ENCODE data around the gene RBFOX1.

Gene RBFOX1

DNA sequence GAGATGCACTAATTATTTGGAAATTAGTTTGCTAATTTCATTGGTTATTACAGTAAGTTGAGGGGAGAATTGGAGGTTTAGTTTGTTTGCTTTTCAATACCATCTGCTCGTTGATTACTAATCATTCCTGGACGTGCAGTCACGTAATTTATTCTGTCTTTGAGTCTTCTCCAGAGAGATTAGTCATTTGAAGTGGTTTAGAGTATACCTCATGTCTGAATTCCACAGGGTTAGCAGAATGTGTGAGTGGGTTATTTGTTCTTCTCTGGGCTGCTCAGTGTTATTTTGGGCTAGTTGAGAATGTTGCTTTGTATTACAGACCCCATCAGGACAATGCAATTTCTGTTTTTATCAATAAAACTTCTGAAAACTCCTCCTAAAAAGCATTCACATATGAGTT, 265.0 kb downstream of the RBFOX1 start:
- Histone ChIP-seq H3K36me3 (ENCODE audit: insufficient read depth, low read length) (no peaks in the 10 kb centered on the region), H3F3A (ENCODE audit: insufficient read depth, low read length) (no peaks in the 10 kb centered on the region), H3K27me3 (ENCODE audit: insufficient read depth, low read length) (no peaks in the 10 kb centered on the region), H3K9me3 (ENCODE audit: low read length) (no peaks in the 10 kb centered on the region), H3K4me3 (ENCODE audit: low read depth, low read length, poor library complexity, severe bottlenecking) (no peak overlapping the region), H3K9me2 (ENCODE audit: low read depth, low read length) (no peaks in the 10 kb centered on the region), H3K4me1 (ENCODE audit: insufficient read depth, low read length, severe bottlenecking) (no peaks in the 10 kb centered on the region), H3K79me2 (ENCODE audit: insufficient read depth, low read length) (no peaks in the 10 kb centered on the region), H3K27ac (ENCODE audit: low read depth, low read length, poor library complexity, severe bottlenecking) (no peak overlapping the region), H2AFZ (ENCODE audit: low read length) (no peak overlapping the region), H4K20me1 (ENCODE audit: insufficient read depth, low read length) (no peaks in the 10 kb centered on the region), H3K9ac (ENCODE audit: low read length) (no peak overlapping the region), H3K4me2 (ENCODE audit: low read length) (no peak overlapping the region)
- TF ChIP-seq EZH2 (IDR thresholded peaks at IDR 0.05; ENCODE audit: borderline replicate concordance, low read length) = no peak
- TF ChIP-seq, protein P1, sequence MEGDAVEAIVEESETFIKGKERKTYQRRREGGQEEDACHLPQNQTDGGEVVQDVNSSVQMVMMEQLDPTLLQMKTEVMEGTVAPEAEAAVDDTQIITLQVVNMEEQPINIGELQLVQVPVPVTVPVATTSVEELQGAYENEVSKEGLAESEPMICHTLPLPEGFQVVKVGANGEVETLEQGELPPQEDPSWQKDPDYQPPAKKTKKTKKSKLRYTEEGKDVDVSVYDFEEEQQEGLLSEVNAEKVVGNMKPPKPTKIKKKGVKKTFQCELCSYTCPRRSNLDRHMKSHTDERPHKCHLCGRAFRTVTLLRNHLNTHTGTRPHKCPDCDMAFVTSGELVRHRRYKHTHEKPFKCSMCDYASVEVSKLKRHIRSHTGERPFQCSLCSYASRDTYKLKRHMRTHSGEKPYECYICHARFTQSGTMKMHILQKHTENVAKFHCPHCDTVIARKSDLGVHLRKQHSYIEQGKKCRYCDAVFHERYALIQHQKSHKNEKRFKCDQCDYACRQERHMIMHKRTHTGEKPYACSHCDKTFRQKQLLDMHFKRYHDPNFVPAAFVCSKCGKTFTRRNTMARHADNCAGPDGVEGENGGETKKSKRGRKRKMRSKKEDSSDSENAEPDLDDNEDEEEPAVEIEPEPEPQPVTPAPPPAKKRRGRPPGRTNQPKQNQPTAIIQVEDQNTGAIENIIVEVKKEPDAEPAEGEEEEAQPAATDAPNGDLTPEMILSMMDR (IDR thresholded peaks at IDR 0.05; ENCODE audit: low read length) = no peak

DNA sequence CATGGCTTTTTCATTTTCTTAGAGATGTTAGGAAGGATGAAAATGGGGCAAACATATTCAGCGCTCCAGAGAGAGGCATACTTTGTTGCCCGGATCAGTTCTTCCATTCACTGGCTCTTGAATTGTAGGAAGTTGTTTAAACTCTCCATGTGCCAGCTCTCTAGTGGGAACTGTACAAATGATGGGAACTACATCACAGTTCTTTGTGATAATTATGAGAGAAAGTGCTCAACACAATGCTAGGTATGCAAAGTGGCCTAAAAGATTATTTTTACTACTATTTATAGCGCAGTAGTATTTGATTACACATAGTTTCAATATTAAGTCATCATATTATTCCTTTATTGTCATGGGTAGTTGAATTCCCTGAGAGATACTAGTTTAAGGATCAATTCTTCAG, 268.5 kb downstream of the RBFOX1 start:
- Histone ChIP-seq H3K79me2 (ENCODE audit: insufficient read depth, low read length) (no peaks in the 10 kb centered on the region), H3K9me2 (ENCODE audit: low read depth, low read length) (no peaks in the 10 kb centered on the region), H4K20me1 (ENCODE audit: insufficient read depth, low read length) (no peaks in the 10 kb centered on the region), H3K4me3 (ENCODE audit: low read depth, low read length, poor library complexity, severe bottlenecking) (no peak overlapping the region), H3K4me1 (ENCODE audit: insufficient read depth, low read length, severe bottlenecking) (no peaks in the 10 kb centered on the region), H3K36me3 (ENCODE audit: insufficient read depth, low read length) (no peaks in the 10 kb centered on the region), H3K4me2 (ENCODE audit: low read length) (no peak overlapping the region), H3K9ac (ENCODE audit: low read length) (no peak overlapping the region), H3K9me3 (ENCODE audit: low read length) (no peaks in the 10 kb centered on the region), H3K27ac (ENCODE audit: low read depth, low read length, poor library complexity, severe bottlenecking) (no peak overlapping the region), H3K27me3 (ENCODE audit: insufficient read depth, low read length) (no peaks in the 10 kb centered on the region), H2AFZ (ENCODE audit: low read length) (no peak overlapping the region), H3F3A (ENCODE audit: insufficient read depth, low read length) (no peaks in the 10 kb centered on the region)
- TF ChIP-seq EZH2 (IDR thresholded peaks at IDR 0.05; ENCODE audit: borderline replicate concordance, low read length) = no peak
- TF ChIP-seq, protein P1 (IDR thresholded peaks at IDR 0.05; ENCODE audit: low read length) = no peak

DNA sequence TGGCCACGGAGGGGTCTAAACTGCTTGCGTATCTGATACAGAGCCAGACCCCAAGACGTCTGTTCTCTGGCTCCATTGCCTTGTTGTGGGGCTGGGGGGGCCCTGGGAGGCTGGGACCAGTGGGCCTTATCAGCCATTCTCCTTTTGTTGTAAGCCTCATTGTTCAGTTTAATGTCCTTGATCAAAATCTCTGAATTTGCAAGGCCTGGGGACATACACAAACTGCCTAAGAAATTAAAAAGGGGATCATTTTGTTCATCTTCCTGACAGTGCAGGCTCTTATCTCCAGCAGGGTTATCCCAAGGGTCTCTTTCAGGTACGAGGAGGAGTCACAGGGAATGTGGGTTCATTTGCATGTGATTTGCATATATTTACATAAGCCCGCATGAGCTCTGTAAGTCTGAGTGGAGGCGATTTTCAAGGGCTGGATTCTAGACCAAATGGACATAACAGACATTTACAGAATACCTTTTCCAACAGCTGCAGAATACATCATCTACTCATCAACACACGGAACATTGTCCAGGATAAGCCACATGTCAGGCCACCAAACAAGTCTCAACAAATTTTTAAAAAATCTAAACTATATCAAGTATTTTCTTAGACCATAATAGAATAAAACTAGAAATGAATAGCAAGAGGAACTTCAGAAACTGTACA, 269.8 kb downstream of the RBFOX1 start:
- Histone ChIP-seq H3K9ac (ENCODE audit: low read length) (no peak overlapping the region), H4K20me1 (ENCODE audit: insufficient read depth, low read length) (no peaks in the 10 kb centered on the region), H3K9me3 (ENCODE audit: low read length) (no peaks in the 10 kb centered on the region), H3K4me1 (ENCODE audit: insufficient read depth, low read length, severe bottlenecking) (no peaks in the 10 kb centered on the region), H2AFZ (ENCODE audit: low read length) (no peak overlapping the region), H3F3A (ENCODE audit: insufficient read depth, low read length) (no peaks in the 10 kb centered on the region), H3K9me2 (ENCODE audit: low read depth, low read length) (no peaks in the 10 kb centered on the region), H3K79me2 (ENCODE audit: insufficient read depth, low read length) (no peaks in the 10 kb centered on the region), H3K36me3 (ENCODE audit: insufficient read depth, low read length) (no peaks in the 10 kb centered on the region), H3K4me2 (ENCODE audit: low read length) (no peak overlapping the region), H3K27me3 (ENCODE audit: insufficient read depth, low read length) (no peaks in the 10 kb centered on the region), H3K4me3 (ENCODE audit: low read depth, low read length, poor library complexity, severe bottlenecking) (no peak overlapping the region), H3K27ac (ENCODE audit: low read depth, low read length, poor library complexity, severe bottlenecking) (no peak overlapping the region)
- no peak for TF ChIP-seq EZH2 (IDR thresholded peaks at IDR 0.05; ENCODE audit: borderline replicate concordance, low read length)
- TF ChIP-seq, protein P1 (IDR thresholded peaks at IDR 0.05; ENCODE audit: low read length) = no peak

Data from OCI-LY1 (cell line).